ENCODE results near the gene ADARB2. TPM values are rescaled to one million over a fixed set of nuclear protein-coding genes. Genes with fewer than 3 reads are reported as not detected.

The ADARB2 gene
- polyA plus RNA-seq, 3 donors = not detected

- no peaks in the 10 kb centered on the region for H3K4me1 Mint-ChIP-seq
- no peak for TF ChIP-seq CTCF (IDR thresholded peaks at IDR 0.05)
- intact Hi-C loops (cut with micrococcal nuclease) = no loop called here
- Histone ChIP-seq H3K4me1 (ENCODE audit: control insufficient read depth in 1 of 2, insufficient read depth in 2 of 2, low read length in 2 of 2) (no peaks in the 10 kb centered on the region), H3K27ac (ENCODE audit: low read depth in 1 of 2, low read length in 2 of 2) (no peak overlapping the region), H3K79me2 (ENCODE audit: insufficient read depth, low read length) (no peaks in the 10 kb centered on the region), H4K20me1 (ENCODE audit: insufficient read depth, low read length) (no peaks in the 10 kb centered on the region), H3K27me3 (ENCODE audit: control insufficient read depth in 2 of 2, insufficient read depth in 2 of 2, low read length in 2 of 2) (no peaks in the 10 kb centered on the region), H3K4me2 (replicated peaks; ENCODE audit: extremely low read depth, low read length, poor library complexity, severe bottlenecking) (no peak overlapping the region), H3K9me3 (replicated peaks in 1 of 2; ENCODE audit: control insufficient read depth in 1 of 2, insufficient read depth in 1 of 2, low read length in 2 of 2) (no peaks in the 10 kb centered on the region), H3K9ac (ENCODE audit: insufficient read depth, low read length, poor library complexity, severe bottlenecking) (no peak overlapping the region), H2AFZ (ENCODE audit: insufficient read depth, low read depth, low read length, poor library complexity, severe bottlenecking) (no peak overlapping the region), H3K36me3 (replicated peaks in 1 of 2; ENCODE audit: control insufficient read depth in 1 of 2, insufficient read depth in 2 of 2, low read length in 2 of 2) (no peaks in the 10 kb centered on the region), H3K4me3 (replicated peaks in 1 of 3; ENCODE audit: low read depth in 2 of 3, low read length in 3 of 3) (no peak overlapping the region)
- H3K9me3 Mint-ChIP-seq = peaks cover 0 to 3% (median 2%) of the 10 kb centered on the region in 7 donors
- no peak for DNase-seq
- WGBS (ENCODE audit: insufficient coverage) = 100% methylated on average over 6 of the region's 8 CpGs
- H3K27me3 Mint-ChIP-seq (ENCODE audit: low read depth in 3 of 3) = peaks cover 0 to 7% (median 2%) of the 10 kb centered on the region in 3 donors
- H3K27ac Mint-ChIP-seq = no peak overlapping the region
- no peaks in the 10 kb centered on the region for H3K36me3 Mint-ChIP-seq
- no peak overlapping the region for H3K4me3 Mint-ChIP-seq
These were observed 507.2 kb downstream of the ADARB2 start for GRCh38 chr10:1230138-1230537.

- no peak for DNase-seq
- H3K9me3 ChIP-seq (replicated peaks in 1 of 2; ENCODE audit: control insufficient read depth in 1 of 2, insufficient read depth in 1 of 2, low read length in 2 of 2) = no peaks in the 10 kb centered on the region
- no peak overlapping the region for H2AFZ ChIP-seq (ENCODE audit: insufficient read depth, low read depth, low read length, poor library complexity, severe bottlenecking)
- H3K9me3 Mint-ChIP-seq = peaks cover 0 to 4% (median 2%) of the 10 kb centered on the region in 7 donors
- no peak overlapping the region for H3K4me3 Mint-ChIP-seq
- no peaks in the 10 kb centered on the region for H3K27me3 ChIP-seq (ENCODE audit: control insufficient read depth in 2 of 2, insufficient read depth in 2 of 2, low read length in 2 of 2)
- WGBS (ENCODE audit: insufficient coverage) = 99% methylated on average over 10 of the region's 10 CpGs
- no peaks in the 10 kb centered on the region for H3K79me2 ChIP-seq (ENCODE audit: insufficient read depth, low read length)
- no peak for TF ChIP-seq CTCF (IDR thresholded peaks at IDR 0.05)
- no peak overlapping the region for H3K27ac Mint-ChIP-seq
- H3K4me3 ChIP-seq (replicated peaks in 1 of 3; ENCODE audit: low read depth in 2 of 3, low read length in 3 of 3) = no peak overlapping the region
- intact Hi-C loops (cut with micrococcal nuclease) = no loop called here
- H3K4me2 ChIP-seq (replicated peaks; ENCODE audit: extremely low read depth, low read length, poor library complexity, severe bottlenecking) = no peak overlapping the region
- H3K4me1 Mint-ChIP-seq = no peaks in the 10 kb centered on the region
- H3K27me3 Mint-ChIP-seq (ENCODE audit: low read depth in 3 of 3) = peaks cover 0 to 7% (median 2%) of the 10 kb centered on the region in 3 donors
- no peak overlapping the region for H3K9ac ChIP-seq (ENCODE audit: insufficient read depth, low read length, poor library complexity, severe bottlenecking)
- no peaks in the 10 kb centered on the region for H3K4me1 ChIP-seq (ENCODE audit: control insufficient read depth in 1 of 2, insufficient read depth in 2 of 2, low read length in 2 of 2)
- no peak overlapping the region for H3K27ac ChIP-seq (ENCODE audit: low read depth in 1 of 2, low read length in 2 of 2)
- H3K36me3 Mint-ChIP-seq = no peaks in the 10 kb centered on the region
- H3K36me3 ChIP-seq (replicated peaks in 1 of 2; ENCODE audit: control insufficient read depth in 1 of 2, insufficient read depth in 2 of 2, low read length in 2 of 2) = no peaks in the 10 kb centered on the region
- H4K20me1 ChIP-seq (ENCODE audit: insufficient read depth, low read length) = no peaks in the 10 kb centered on the region
These were observed 507.8 kb downstream of the ADARB2 start for GRCh38 chr10:1229574-1229973.
